ENCODE data around the gene SPNS3. TPM values are rescaled to one million over a fixed set of nuclear protein-coding genes. Genes with fewer than 3 reads are reported as not detected.

SPNS3 gene
- total RNA-seq, 2 donors from 2014 or later: 0.90 to 1.0 TPM

GRCh38 chr17:4480929-4481898 lies 47.5 kb downstream of the SPNS3 start:
- Histone ChIP-seq H3K27ac (peak overlapping the region; percentile 93), H3K4me3 (no peak overlapping the region), H3K27me3 (no peaks in the 10 kb centered on the region), H3K9ac (ENCODE audit: low read depth in 2 of 2, low read length in 2 of 2) (peak overlapping the region; percentile 66 to 84), H3K36me3 (no peaks in the 10 kb centered on the region), H3K9me3 (no peaks in the 10 kb centered on the region), H3K4me1 (peaks cover 33% of the 10 kb centered on the region)
- DNase-seq: peak; percentile 90
- no peak for TF ChIP-seq CTCF (IDR thresholded peaks at IDR 0.05)
- intact Hi-C loops (cut with DNase I): no loop called here

- peak overlapping the region; percentile 93 for H3K27ac ChIP-seq
- no peaks in the 10 kb centered on the region for H3K36me3 ChIP-seq
- DNase-seq: peak; percentile 60
- H3K9ac ChIP-seq (ENCODE audit: low read depth in 2 of 2, low read length in 2 of 2): peak overlapping the region; percentile 55 to 85
- H3K4me3 ChIP-seq: peak overlapping the region; percentile 19
- intact Hi-C loops (cut with DNase I): no loop called here
- no peaks in the 10 kb centered on the region for H3K27me3 ChIP-seq
- H3K9me3 ChIP-seq: no peaks in the 10 kb centered on the region
- no peak for TF ChIP-seq CTCF (IDR thresholded peaks at IDR 0.05)
- H3K4me1 ChIP-seq: peaks cover 24% of the 10 kb centered on the region
Measured at GRCh38 chr17:4482338-4483011, 48.7 kb downstream of the SPNS3 start.

GRCh38 chr17:4483012-4483840 lies 49.5 kb downstream of the SPNS3 start:
- no peak for TF ChIP-seq CTCF (IDR thresholded peaks at IDR 0.05)
- no peaks in the 10 kb centered on the region for H3K9me3 ChIP-seq
- no peaks in the 10 kb centered on the region for H3K27me3 ChIP-seq
- peak overlapping the region; percentile 19 for H3K4me3 ChIP-seq
- no peaks in the 10 kb centered on the region for H3K36me3 ChIP-seq
- H3K4me1 ChIP-seq: peaks cover 21% of the 10 kb centered on the region
- peak overlapping the region; percentile 55 to 85 for H3K9ac ChIP-seq (ENCODE audit: low read depth in 2 of 2, low read length in 2 of 2)
- intact Hi-C loops (cut with DNase I): no loop called here
- peak; percentile 82 for DNase-seq
- H3K27ac ChIP-seq: peak overlapping the region; percentile 93

GRCh38 chr17:4485676-4486646 lies 52.2 kb downstream of the SPNS3 start:
- H3K4me1 ChIP-seq: peaks cover 7% of the 10 kb centered on the region
- no peaks in the 10 kb centered on the region for H3K9me3 ChIP-seq
- no peak overlapping the region for H3K9ac ChIP-seq (ENCODE audit: low read depth in 2 of 2, low read length in 2 of 2)
- no peak for TF ChIP-seq CTCF (IDR thresholded peaks at IDR 0.05)
- intact Hi-C loops (cut with DNase I): no loop called here
- H3K27me3 ChIP-seq: no peaks in the 10 kb centered on the region
- no peak overlapping the region for H3K4me3 ChIP-seq
- no peak for DNase-seq
- no peaks in the 10 kb centered on the region for H3K36me3 ChIP-seq
- no peak overlapping the region for H3K27ac ChIP-seq
